Right renal pelvis (tissue), 4 donors: ENCODE measurements around the gene ZNF408. TPM values are rescaled to one million over a fixed set of nuclear protein-coding genes. Genes with fewer than 3 reads are reported as not detected.
A peak's percentile ranks its signal among the peaks of the same experiment; 100 is the strongest.
"Not testable (repeated sequence)": the region's sequence is repeated elsewhere in the genome, so short reads cannot be mapped to it uniquely, and the experiment has no call there.

Experiments
- DNase-seq, 4 donors: peaks; one replicate each; pipeline ENCODE4 v3.0.0-alpha.2; 2013; ENCODE audit warnings: low read depth in 4 of 4, low spot score in 3 of 4, missing footprints in 1 of 4
- polyA plus RNA-seq, 4 donors: library from polyadenylated mRNA; unstranded; fragments of 120-200 nt; gene quantifications; one replicate each; pipeline ENCODE4 v1.2.1, GENCODE V29; 2013; ENCODE audit not compliant: insufficient read length in 4 of 4

Gene ZNF408
- 10 to 100 TPM in 1 of 4 donors, 1 to 10 TPM in 3; 9.3 to 11.9 (median 9.7) TPM for polyA plus RNA-seq

DNA sequence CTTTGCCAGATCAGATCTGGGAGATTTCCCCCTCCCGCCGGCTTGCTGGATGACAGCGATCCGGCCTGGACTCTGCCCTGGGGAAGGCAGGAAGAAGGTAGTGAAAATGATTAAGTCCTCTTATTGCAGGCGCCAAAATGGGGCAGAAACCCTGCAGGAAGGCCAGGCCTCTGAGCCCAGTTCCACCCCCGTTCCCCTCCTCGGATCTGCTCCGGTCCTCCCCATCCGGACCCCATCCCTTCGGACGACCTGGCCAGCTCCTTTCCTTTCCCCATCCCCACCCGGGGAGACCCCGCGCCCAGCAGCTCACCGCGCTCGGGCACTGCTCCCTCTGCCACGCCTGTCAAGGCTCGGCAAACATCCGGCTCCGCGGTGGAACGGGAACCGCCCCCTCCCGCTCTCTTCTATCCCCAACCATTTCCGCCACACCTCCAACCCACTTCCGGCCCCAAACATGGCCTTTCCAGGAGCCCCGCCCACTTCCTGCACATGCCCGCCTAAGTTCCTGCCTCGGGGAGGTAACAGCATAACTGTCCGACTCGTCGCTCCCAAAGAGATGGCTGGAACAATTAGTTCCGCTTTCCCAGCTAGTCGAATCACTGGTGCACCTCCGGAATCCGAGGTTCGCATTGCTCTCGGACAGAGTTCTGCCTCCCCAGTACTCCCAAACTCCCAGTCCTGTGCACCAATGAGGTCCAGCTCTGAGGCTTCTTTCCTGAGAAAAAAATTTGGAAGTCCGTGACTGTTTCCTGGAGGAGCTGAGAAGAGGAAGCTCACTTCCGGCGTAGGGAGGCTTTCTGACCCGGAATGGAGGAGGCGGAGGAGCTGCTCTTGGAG, at the start of gene ZNF408, which contains the start of gene ARHGAP1:
Gene ZNF408, plus strand, starts transcription at position 791 of the 837 bp plus-strand sequence. Its CDS starts 17 bp downstream, at position 808.
Gene ARHGAP1, minus strand, starts transcription at position 379 of the 837 bp plus-strand sequence. CDS start 4,512 bp downstream, outside the sequence.
- peak; percentile 96 to 98 (median 97) for DNase-seq

DNA sequence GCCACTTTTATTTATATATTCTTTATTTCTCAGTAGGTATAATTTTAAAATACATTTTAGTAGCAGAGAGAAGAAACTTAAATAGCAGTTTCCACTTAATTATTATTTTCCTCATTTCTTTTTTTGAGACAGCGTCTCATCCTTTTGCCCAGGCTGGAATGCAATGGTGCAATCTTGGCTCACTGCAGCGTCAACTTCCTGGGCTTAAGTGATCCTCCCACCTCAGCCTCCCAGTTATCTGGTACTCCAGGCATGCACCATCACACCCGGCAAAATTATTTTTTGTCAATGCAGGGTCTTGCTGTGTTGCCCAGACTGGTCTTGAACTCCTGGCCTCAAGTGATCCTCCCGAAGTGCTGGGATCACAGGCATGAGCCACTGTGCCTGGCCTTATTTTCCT, 45.2 kb upstream of the ZNF408 start:
- DNase-seq, result no peak

DNA sequence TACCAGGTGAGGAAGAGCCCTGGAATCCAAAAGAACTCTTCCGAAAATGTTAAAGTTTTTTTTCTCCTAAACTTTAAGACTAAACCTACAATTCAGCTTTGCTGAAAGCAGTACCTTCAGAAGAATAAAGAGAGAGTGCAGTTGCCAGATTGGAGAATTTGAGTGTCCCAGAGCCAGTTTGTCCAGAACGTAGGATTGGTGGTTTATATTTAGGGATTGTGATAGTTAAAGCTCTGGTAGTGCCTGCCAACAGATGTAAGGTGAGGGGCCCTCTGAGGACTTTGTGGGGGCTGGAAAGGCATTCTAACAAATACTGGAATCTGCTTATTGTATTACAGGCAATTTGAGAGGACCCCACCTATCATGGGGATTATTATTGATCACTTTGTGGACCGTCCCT, 43.6 kb upstream of the ZNF408 start:
- no peak for DNase-seq

DNA sequence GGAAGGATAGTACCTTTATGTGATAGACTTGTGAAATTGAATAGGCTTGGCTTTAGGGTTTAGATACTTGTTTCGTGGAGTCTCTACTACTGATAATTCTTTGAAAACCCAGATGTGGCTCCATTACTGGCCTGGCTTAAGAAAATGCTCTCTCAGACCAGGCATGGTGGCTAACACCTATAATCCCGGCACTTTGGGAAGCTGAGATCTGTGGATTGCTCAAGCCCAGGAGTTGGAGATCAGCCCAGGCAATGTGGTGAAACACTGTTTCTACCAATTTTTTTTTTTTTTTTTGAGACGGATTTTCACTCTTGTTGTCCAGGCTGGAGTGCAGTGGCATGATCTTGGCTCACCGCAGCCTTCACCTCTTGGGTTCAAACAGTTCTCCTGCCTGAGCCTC, 42.6 kb upstream of the ZNF408 start:
- no peak for DNase-seq

DNA sequence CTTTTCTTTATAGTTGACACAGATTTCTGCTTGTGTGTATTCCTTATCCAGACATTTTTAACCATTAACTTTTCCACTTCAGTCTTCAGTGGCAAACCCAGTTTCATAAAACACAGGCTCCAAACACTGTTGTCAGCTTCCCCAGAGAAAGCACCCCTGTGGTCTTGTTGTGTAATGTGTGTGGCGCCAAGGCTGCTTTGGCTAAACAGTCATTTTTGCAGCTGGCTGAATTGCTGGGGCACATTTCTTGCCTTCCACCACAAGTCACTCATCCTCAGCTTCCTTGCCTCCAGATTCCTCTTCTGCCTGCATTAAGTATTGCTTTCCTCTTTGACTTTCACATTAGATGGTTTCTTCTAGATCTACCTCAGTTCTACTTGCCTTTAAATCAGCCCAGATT, 40.9 kb upstream of the ZNF408 start:
- no peak for DNase-seq

DNA sequence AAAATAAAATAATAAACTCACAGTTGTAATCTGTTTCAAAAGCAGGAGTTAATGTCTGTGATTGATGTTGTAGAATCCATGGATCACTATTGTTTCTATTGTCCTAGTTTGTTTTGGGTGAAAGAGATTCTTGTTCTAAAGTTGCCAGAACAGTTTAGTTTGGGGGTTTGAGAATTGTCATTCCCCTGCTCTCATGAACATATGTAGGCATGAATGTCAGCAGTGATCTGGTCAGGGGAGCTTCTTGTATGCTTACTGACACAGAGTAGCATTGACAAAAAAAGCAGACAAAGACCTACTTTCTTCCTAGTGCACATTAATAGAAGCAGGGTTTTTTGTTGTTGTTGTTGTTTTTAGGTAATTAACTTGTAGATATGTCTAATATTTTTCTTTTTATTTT, 39.0 kb upstream of the ZNF408 start:
- DNase-seq, result no peak

DNA sequence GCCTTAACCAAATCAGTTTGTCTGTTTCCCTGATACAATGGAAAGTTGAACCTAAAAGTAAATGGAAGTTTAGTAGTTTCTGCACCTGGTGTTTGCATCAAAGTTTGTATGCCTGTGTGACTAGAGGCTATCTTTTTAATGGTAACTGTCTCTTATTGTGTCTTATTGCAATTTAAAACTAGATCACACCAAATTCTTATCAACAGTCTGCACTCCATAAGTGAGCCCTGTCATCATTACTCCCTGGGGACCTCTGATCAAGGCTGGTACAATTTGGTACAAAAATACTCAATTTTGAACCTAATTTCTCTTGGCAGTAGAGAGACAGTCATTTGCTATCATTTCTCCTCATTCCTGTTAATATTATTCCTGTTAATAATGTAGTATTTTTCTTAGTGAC, 38.5 kb upstream of the ZNF408 start:
- no peak for DNase-seq

DNA sequence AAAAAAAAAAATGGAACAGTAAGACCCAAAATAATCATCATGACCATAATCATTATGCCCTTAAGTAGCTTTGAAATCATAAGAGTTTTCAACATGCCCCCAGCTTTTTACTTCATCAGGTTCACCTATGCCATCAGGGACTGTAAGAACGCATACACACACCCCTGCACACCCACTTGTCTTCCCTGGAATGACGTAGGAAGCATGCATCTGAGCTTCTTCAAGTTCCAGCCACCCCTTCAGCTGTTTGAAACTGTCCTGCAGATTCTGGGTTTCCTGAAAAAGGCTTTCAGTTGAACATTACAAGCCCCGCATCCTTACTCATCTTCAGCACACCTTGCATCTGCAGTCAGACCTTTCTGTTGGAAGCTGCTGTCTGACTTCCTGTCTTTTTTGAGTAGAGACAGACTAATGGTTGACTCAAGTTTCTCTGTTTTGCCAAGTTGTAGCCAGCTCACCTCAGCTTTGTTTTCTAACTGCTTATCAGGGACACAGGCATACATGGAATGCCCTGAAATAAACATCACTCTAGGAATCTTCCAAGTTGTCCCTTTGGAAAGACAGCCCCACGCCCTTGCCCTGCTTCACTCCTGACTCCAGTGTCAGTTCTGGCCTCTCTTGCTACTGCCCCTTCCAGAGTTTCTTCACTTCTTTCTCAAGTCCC, 37.4 kb upstream of the ZNF408 start:
- no peak for DNase-seq

DNA sequence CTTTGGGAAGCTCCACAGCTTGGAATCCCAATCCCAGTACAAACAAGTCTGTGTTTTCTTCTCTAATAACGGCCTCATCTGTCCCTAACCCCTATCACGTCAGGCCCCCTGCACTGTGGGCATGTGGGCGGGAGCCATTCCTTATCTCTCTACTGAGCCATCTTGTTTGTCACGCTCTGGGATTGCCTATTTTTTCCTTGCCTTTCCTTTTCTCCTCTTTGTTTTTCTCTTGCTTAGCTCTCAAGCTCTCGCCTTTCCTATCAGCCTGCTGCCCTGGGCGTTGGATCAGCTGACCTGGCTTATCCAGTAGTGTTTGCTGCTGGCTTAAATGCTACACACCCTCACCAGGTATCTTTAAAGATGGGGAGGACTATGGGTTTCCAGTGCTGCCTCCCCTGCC, 36.2 kb upstream of the ZNF408 start:
- DNase-seq, result no peak

DNA sequence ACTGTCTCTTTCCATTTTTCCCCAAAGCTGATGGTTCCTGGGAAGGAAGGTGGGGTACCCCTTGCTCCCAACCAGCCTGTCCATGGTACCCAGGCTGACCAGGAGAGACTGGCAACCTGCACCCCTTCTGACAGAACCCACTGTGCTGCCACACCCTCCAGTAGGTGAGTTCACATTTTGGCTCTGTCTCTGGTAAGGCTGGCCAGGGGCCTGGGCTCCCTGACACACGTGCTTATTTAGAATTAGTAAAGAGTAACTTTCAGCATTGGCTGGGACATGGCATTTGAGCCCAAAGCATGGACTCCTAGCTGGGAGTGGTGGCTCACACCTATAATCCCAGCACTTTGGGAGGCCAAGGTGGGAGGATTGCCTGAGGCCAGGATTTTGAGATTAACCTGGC, 35.5 kb upstream of the ZNF408 start:
- no peak for DNase-seq

DNA sequence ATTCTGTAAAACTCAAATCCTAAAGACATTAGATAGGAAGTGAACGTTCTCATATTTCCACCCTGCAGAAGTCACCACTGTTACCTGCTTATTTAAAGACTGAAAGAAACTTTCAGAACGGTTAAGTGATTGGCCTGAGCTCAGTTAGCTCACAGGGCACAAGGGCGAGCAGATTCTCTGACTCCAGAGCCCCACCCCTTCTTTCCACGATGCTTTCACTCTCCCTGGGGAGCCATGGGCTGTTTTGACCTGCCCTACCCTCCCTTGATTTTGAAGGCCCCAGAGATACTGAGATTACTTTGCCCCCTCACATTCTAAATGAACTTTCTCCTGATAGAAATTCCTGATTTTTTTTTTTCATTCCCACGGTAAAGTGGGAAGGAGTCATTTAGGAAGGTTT, 34.3 kb upstream of the ZNF408 start:
- no peak for DNase-seq

DNA sequence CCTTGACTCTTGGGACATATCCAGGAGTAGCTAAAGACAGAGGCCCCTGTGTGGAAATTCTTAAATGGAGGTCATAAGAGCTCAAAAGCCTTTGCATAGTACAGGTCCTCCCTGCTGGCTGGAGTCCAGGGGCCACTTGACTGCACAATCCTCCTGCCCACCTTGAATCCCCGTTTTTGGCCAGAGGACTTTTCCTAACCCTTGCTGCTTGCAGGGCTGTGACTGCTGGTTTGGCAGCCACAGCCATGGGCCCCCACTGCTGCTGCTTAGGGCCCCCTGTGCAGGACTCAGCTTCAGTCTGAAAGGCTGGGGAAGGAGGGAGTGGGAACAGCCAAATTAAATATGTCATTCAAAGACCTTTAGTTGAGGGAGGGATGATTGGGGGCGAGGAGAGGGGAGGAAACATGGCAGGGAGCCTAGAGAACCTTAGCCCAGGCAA, 33.8 kb upstream of the ZNF408 start:
- DNase-seq, result no peak

DNA sequence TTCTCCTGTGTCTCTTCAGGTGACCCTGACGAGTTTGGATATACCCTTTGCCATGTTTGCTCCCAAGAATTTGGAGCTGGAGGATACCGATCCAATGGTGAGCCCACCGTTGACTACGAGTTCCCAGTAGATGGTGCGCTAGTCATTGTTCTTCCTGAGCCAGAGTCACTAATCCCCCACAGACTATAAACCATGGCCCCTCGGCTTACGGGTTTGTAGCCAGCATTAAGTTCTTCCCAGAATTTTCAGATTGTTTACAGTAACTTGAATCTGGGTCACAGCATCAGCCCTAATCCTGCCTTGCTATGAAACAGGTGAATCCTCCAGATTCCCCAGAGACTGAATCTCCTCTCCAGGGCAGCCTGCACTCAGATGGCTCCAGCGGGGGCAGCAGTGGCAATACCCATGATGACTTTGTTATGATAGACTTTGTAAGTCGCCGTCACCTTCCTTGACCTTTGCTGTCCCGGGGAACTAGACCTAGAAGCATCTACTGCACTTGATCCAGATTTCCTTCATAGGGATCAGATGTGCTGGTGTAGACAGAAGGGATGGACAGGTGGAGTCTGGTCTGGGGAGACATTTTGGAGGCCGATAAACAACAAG, 32.2 kb upstream of the ZNF408 start:
- no peak for DNase-seq

DNA sequence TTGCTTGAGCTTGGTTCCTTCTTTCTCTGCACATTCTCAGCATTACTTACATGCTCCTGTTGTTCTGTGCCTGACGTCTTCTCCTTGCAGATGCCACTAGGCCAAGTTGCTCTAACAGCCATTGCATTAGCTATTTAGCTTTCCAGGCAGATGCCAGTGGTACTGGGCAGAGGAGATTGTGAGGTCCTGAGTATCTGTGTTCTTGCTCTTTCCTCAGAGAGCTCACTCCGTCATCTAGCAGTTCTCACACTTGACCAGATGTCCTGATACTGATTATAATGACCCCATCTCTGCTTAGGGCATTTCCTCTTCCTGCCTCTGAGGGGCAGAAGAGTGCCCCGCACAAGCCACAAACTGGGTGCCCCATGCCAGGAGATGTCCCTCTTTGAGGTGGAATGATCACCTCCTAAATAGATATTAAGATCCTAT, 31.1 kb upstream of the ZNF408 start:
- no peak for DNase-seq

DNA sequence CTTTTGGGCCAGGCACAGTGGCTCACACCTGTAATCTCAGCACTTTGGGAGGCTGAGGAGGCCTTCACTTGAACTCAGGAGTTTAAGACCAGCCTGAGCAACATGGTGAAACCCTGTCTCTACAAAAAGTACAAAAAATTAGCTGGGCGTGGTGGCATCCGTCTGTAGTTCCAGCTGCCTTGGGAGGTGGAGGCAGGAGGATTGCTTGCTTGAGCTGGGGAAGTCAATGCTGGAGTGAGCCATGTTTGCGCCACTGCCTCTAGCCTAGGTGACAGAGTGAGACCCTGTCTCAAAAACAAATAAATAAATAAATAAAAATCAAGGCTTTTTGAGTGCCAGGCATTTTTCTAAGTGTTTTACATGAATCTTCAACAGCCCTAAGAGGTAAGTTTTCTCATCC, 30.3 kb upstream of the ZNF408 start:
- not testable (repeated sequence) for DNase-seq

DNA sequence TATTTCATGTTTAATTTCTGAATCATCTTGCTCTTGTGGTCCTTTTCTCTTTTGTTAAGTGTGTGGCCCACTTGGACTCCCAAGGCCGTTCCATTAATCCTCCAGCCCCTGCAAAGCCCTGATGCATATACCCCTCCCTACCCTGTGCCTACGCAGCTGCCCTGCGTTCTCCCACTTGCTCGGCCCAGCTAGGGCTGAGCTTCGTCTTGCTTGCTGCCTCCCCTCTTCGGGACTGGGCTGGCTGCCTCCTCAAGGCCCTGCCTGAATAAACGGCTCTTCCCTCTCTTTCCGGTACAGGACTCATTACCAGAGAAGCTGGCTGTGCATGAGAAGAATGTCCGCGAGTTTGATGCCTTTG, 28.9 kb upstream of the ZNF408 start:
- DNase-seq, result no peak

DNA sequence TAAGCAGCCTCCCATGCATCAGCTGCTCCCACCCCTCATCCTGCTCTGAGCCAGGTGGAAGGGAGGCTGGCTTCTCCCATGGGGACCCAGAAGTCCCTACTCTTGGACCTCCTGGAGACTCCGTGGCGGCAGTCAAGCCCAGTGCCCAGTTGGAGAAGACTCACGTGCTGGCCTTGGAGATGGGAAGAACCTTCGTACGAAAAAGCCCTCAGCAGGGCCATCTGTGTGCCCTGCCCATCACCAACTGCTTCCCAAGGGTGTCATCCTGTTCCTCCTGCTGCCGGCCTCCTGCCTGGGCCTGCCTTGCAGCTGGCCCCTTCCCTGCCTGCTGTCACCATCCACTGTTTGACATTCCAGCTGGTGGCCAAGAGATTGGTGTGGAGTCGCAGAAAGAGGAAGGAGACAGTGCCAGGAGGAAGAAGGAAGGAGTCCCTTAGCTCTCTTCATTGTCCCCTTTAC, 28.4 kb upstream of the ZNF408 start:
- no peak for DNase-seq

DNA sequence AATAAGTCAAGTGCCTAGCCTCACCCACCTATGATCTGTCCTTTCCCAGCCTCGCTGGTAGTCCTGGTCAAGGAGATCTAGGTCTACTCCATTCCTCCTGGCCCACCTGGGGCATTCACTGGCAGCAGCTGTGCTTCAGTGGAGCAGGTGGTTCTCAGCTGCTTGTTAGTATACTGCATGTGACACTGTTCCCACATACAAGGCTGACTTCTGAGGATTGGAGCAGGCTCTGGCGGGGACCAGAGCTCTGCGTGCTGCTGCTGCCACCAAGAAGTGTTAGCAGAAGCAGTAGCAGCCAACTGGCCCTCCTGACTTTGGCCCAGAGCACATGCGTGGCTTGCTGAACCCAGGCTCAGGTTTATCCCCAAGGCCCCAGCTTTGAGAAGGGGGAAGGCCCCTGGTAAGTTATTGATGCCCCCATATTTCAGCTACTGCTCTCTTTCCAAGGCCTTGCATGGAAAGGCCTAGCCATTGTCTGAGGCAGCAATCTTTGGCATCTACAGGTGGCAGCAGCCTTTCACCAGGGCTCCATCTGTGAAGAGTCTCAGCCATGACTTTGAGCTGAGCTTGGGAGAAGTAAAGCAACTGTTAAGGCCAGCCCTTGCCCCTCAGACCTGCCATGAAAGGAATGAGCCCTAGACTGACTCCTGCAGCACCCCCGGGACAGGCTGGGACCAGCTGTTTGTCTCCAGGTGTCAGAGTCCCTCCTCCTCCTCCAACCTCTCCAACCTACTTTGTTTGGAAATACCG, 26.9 kb upstream of the ZNF408 start:
- no peak for DNase-seq

DNA sequence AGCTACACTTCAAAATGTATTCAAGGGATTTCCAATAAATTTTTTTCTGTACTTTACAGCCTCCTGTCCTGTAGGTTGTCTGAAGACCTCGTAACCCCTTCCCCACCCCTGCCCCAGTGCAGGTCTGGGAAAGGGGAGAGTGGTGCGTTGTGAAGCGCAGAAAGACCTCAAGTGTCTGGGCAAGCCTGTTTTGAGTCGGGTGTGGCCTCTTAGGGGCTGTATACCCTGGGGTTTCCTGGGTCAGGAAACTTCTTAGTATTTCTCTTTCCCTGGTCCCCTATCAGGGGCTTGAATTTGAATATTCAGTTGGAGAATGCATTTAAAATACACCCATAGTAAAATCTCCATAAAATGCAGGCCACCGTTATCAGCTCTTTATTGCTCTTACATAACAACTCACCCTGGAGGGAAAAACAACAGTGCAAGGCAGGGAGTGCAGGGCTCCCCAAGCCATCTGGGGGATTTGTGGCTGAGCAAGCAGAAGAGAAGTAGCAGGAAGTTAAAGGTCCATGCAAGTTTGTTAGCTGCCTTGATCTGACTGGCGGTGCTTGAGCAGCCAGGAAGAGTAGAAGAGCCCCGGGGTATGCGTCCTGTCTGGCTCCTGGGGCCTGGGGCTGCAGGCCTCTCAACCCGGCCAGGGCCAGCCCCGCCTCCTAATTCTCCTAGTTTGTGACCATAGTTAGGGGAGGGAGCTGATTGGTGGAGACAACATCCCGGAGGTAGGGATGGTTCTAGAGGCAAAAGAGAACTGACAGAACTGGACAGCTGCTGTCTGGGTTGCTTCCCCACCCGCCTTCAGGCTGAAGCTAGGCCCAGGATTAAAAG, 26.2 kb upstream of the ZNF408 start:
- no peak for DNase-seq
